H9 (cell line): ENCODE results near the gene PLAC1. TPM values are rescaled to one million over a fixed set of nuclear protein-coding genes. Genes with fewer than 3 reads are reported as not detected.

ENCODE experiments used
- DNase-seq: peaks from one replicate; pipeline ENCODE4 v3.0.0-alpha.2; 2017
- H2AFZ ChIP-seq: one replicate; pipeline ENCODE4 v1.6.1; 2013; ENCODE audit warnings: mild to moderate bottlenecking, low read length, control low read depth, moderate library complexity
- H2AK5ac ChIP-seq: 2 replicates; pipeline ENCODE4 v1.6.1; 2013; ENCODE audit warnings: low read length, control low read depth, mixed read lengths; ENCODE audit not compliant: insufficient read length
- H2BK120ac ChIP-seq: one replicate; pipeline ENCODE4 v1.6.1; 2013; ENCODE audit warnings: low read depth, mild to moderate bottlenecking, low read length, control low read depth, inconsistent platforms; ENCODE audit not compliant: poor library complexity, severe bottlenecking
- H2BK12ac ChIP-seq: 2 replicates; pipeline ENCODE4 v1.6.1; 2013; ENCODE audit warnings: low read length, control low read depth, mixed read lengths, low read depth; ENCODE audit not compliant: insufficient read length
- H2BK15ac ChIP-seq: 2 replicates; pipeline ENCODE4 v1.6.1; 2013; ENCODE audit warnings: low read depth, low read length, control low read depth
- H2BK20ac ChIP-seq: one replicate; pipeline ENCODE4 v1.6.1; 2013; ENCODE audit warnings: low read depth, mild to moderate bottlenecking, low read length, control low read depth, inconsistent platforms; ENCODE audit not compliant: poor library complexity, severe bottlenecking
- H2BK5ac ChIP-seq: 2 replicates; pipeline ENCODE4 v1.6.1; 2013; ENCODE audit warnings: low read length, control low read depth, mixed read lengths; ENCODE audit not compliant: insufficient read length
- H3K14ac ChIP-seq: 2 replicates; pipeline ENCODE4 v1.6.1; 2013; ENCODE audit warnings: low read length, control low read depth; ENCODE audit not compliant: insufficient read depth
- H3K18ac ChIP-seq: 2 replicates; pipeline ENCODE4 v1.6.1; 2013; ENCODE audit warnings: low read depth, mild to moderate bottlenecking, mixed read lengths, low read length, control low read depth; ENCODE audit not compliant: insufficient read length
- H3K23ac ChIP-seq: 2 replicates; pipeline ENCODE4 v1.6.1; 2013; ENCODE audit warnings: low read length, control low read depth, mixed read lengths, low read depth; ENCODE audit not compliant: insufficient read length
- H3K23me2 ChIP-seq: 2 replicates; pipeline ENCODE4 v1.6.1; 2013; ENCODE audit warnings: low read depth, mild to moderate bottlenecking, mixed read lengths, low read length, control low read depth; ENCODE audit not compliant: insufficient read length, poor library complexity, severe bottlenecking
- H3K27ac ChIP-seq: 2 replicates; pipeline ENCODE4 v1.5.1; 2013; ENCODE audit warnings: low read length, control low read depth, mixed read lengths, low read depth; ENCODE audit not compliant: insufficient read length
- H3K27me3 ChIP-seq: 2 replicates; pipeline ENCODE4 v1.6.1; 2013; ENCODE audit warnings: low read length, control low read depth, inconsistent platforms; ENCODE audit not compliant: insufficient read depth
- H3K4ac ChIP-seq: 2 replicates; pipeline ENCODE4 v1.6.1; 2013; ENCODE audit warnings: low read depth, mild to moderate bottlenecking, control low read depth, inconsistent platforms, low read length, moderate library complexity
- H3K4me1 ChIP-seq: 2 replicates; pipeline ENCODE4 v1.6.1; 2013; ENCODE audit warnings: low read length, control low read depth, inconsistent platforms; ENCODE audit not compliant: insufficient read depth
- H3K4me2 ChIP-seq: 2 replicates; pipeline ENCODE4 v1.6.1; 2013; ENCODE audit warnings: low read length, control low read depth, mixed read lengths; ENCODE audit not compliant: insufficient read length, insufficient read depth
- H3K56ac ChIP-seq: 2 replicates; pipeline ENCODE4 v1.6.1; 2013; ENCODE audit warnings: low read depth, mild to moderate bottlenecking, mixed read lengths, low read length, control low read depth; ENCODE audit not compliant: insufficient read length
- H3K79me1 ChIP-seq: 2 replicates; pipeline ENCODE4 v1.6.1; 2013; ENCODE audit warnings: low read depth, mild to moderate bottlenecking, moderate library complexity, low read length, control low read depth, inconsistent platforms; ENCODE audit not compliant: insufficient read depth, poor library complexity, severe bottlenecking
- H3K79me2 ChIP-seq: 2 replicates; pipeline ENCODE4 v1.6.1; 2013; ENCODE audit warnings: low read length, control low read depth, inconsistent platforms; ENCODE audit not compliant: insufficient read depth
- H3K9ac ChIP-seq: 2 replicates; pipeline ENCODE4 v1.6.1; 2013; ENCODE audit warnings: low read length, control low read depth, mixed read lengths; ENCODE audit not compliant: insufficient read length; ENCODE audit errors: extremely low read depth
- H3K9me3 ChIP-seq: one replicate; pipeline ENCODE4 v1.6.1; 2013; ENCODE audit warnings: low read depth, low read length, inconsistent platforms; ENCODE audit not compliant: control insufficient read depth
- H3T11ph ChIP-seq: one replicate; pipeline ENCODE4 v1.6.1; 2013; ENCODE audit warnings: mild to moderate bottlenecking, low read length, control low read depth, inconsistent platforms
- H4K20me1 ChIP-seq: one replicate; pipeline ENCODE4 v1.6.1; 2013; ENCODE audit not compliant: control insufficient read depth, insufficient read length, insufficient read depth
- H4K5ac ChIP-seq: 2 replicates; pipeline ENCODE4 v1.6.1; 2013; ENCODE audit warnings: low read depth, mild to moderate bottlenecking, mixed read lengths, low read length, control low read depth; ENCODE audit not compliant: insufficient read length
- H4K8ac ChIP-seq: replicated peaks from 2 replicates; pipeline ENCODE4 v1.6.1; 2013; ENCODE audit warnings: low read length, control low read depth, mixed read lengths, low read depth; ENCODE audit not compliant: insufficient read length
- H4K91ac ChIP-seq: 2 replicates; pipeline ENCODE4 v1.6.1; 2013; ENCODE audit warnings: low read depth, mild to moderate bottlenecking, moderate library complexity, mixed read lengths, low read length, control low read depth; ENCODE audit not compliant: insufficient read length
- H3K27ac Mint-ChIP-seq, 3 experiments: 2 replicates in 2 of 3; 3 replicates in 1 of 3; pipeline ENCODE4 v1.8.0; 2020 to 2021; ENCODE audit warnings: mixed read lengths in 3 of 3, mild to moderate bottlenecking in 1 of 3, moderate library complexity in 1 of 3
- H3K27me3 Mint-ChIP-seq: 2 replicates; pipeline ENCODE4 v1.8.0; 2021; ENCODE audit warnings: low read depth, mild to moderate bottlenecking, moderate library complexity, mixed read lengths
- H3K36me3 Mint-ChIP-seq, 3 experiments: 2 replicates in 2 of 3; 3 replicates in 1 of 3; pipeline ENCODE4 v1.8.0; 2020 to 2021; ENCODE audit warnings: low read depth in 3 of 3, mixed read lengths in 3 of 3; ENCODE audit not compliant: insufficient read depth in 1 of 3
- H3K4me1 Mint-ChIP-seq, 2 experiments: 2 replicates each; pipeline ENCODE4 v1.8.0; 2020; ENCODE audit warnings: mixed read lengths in 2 of 2
- H3K4me3 Mint-ChIP-seq, 2 experiments: 2 replicates in 1 of 2; 3 replicates in 1 of 2; pipeline ENCODE4 v1.8.0; 2020 to 2021; ENCODE audit warnings: mild to moderate bottlenecking in 2 of 2, mixed read lengths in 2 of 2, moderate library complexity in 1 of 2
- H3K9me3 Mint-ChIP-seq, 2 experiments: 2 replicates in 1 of 2; 3 replicates in 1 of 2; pipeline ENCODE4 v1.8.0; 2020; ENCODE audit warnings: mild to moderate bottlenecking in 2 of 2, mixed read lengths in 2 of 2, moderate library complexity in 1 of 2
- WGBS: extraction: QIAGEN DNeasy Blood & Tissue Kit; methylation state at CpG from one replicate; pipeline ENCODE4 v1.1.7; 2013; ENCODE audit warnings: missing lambda C conversion rate, low lambda C conversion rate, mixed read lengths; ENCODE audit not compliant: insufficient read length; ENCODE audit errors: extremely low coverage; 5-methylcytosine and 5-hydroxymethylcytosine counted together
- total RNA-seq: library from RNA; stranded (reverse); gene quantifications from 2 replicates; pipeline ENCODE4 v1.2.1, GENCODE V29; 2021
- TF ChIP-seq, protein P1 (sequence below): fragments of 200-600 bp; sonication (generic); conservative IDR thresholded peaks from 3 replicates; pipeline ENCODE4 v1.8.0; 2021; ENCODE audit warnings: antibody characterized with exemption, mild to moderate bottlenecking

The PLAC1 gene
- total RNA-seq, 1 experiment from 2014 or later, result 0.68 TPM

DNA sequence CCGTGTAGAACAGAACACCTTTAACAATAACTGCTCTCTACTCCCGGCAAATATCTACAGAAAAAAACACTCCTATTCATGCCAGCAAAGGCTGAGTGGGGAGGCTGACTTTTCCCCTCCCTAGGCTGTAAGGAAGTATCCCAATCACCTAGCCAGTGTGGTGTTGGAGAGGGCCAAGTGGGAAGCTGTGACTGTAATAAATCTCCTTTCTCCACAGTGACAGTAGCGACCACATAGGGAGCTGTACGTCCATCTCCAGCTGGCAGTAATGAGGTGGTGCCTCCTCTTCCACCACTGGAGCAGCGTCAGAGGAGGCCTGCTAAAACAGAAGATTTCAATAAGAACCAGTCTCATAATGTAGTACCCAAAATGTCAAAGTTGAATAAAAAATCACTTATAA is 47.9 kb upstream of the PLAC1 start:
- H2BK5ac ChIP-seq, result no peak overlapping the region
- peaks cover 0 to 4% (median 0%) of the 10 kb centered on the region in 3 experiments; a peak in 2 of 7 replicates for H3K36me3 Mint-ChIP-seq
- no CpG with 5 or more reads among the region's 5 CpGs for WGBS
- H3K27me3 Mint-ChIP-seq, result no peaks in the 10 kb centered on the region
- peaks cover 5 to 48% of the 10 kb centered on the region in 2 experiments for H3K9me3 Mint-ChIP-seq
- H3K9ac ChIP-seq, result no peak overlapping the region
- H3K4me1 Mint-ChIP-seq, result no peaks in the 10 kb centered on the region
- TF ChIP-seq, protein P1, sequence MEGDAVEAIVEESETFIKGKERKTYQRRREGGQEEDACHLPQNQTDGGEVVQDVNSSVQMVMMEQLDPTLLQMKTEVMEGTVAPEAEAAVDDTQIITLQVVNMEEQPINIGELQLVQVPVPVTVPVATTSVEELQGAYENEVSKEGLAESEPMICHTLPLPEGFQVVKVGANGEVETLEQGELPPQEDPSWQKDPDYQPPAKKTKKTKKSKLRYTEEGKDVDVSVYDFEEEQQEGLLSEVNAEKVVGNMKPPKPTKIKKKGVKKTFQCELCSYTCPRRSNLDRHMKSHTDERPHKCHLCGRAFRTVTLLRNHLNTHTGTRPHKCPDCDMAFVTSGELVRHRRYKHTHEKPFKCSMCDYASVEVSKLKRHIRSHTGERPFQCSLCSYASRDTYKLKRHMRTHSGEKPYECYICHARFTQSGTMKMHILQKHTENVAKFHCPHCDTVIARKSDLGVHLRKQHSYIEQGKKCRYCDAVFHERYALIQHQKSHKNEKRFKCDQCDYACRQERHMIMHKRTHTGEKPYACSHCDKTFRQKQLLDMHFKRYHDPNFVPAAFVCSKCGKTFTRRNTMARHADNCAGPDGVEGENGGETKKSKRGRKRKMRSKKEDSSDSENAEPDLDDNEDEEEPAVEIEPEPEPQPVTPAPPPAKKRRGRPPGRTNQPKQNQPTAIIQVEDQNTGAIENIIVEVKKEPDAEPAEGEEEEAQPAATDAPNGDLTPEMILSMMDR, result no peak
- no peak overlapping the region for H3K27ac Mint-ChIP-seq
- H4K8ac ChIP-seq, result no peak overlapping the region
- H3K4me1 ChIP-seq, result no peaks in the 10 kb centered on the region
- H3K56ac ChIP-seq, result no peak overlapping the region
- no peak overlapping the region for H4K91ac ChIP-seq
- no peak overlapping the region for H3K4ac ChIP-seq
- no peak for DNase-seq
- no peak overlapping the region for H3K14ac ChIP-seq
- no peak overlapping the region for H3K18ac ChIP-seq
- H4K5ac ChIP-seq, result no peak overlapping the region
- no peak overlapping the region for H3K4me3 Mint-ChIP-seq
- no peak overlapping the region for H3K27ac ChIP-seq
- H3K9me3 ChIP-seq, result no peaks in the 10 kb centered on the region
- H2BK120ac ChIP-seq, result no peak overlapping the region
- no peaks in the 10 kb centered on the region for H3K27me3 ChIP-seq
- H3K79me1 ChIP-seq, result no peaks in the 10 kb centered on the region
- H3K23ac ChIP-seq, result no peak overlapping the region
- no peak overlapping the region for H3T11ph ChIP-seq
- H2BK20ac ChIP-seq, result no peak overlapping the region
- no peaks in the 10 kb centered on the region for H3K23me2 ChIP-seq
- no peak overlapping the region for H2BK15ac ChIP-seq
- H2AK5ac ChIP-seq, result no peak overlapping the region
- H3K4me2 ChIP-seq, result no peak overlapping the region
- no peak overlapping the region for H2AFZ ChIP-seq
- no peaks in the 10 kb centered on the region for H3K79me2 ChIP-seq
- no peaks in the 10 kb centered on the region for H4K20me1 ChIP-seq
- H2BK12ac ChIP-seq, result no peak overlapping the region
